Adipocyte (in vitro differentiated cells): ENCODE results near the gene LAT.
"Not testable (repeated sequence)": the region's sequence is repeated elsewhere in the genome, so short reads cannot be mapped to it uniquely, and the experiment has no call there.

ENCODE experiments used
- DNase-seq: peaks from one replicate; pipeline ENCODE4 v3.0.0-alpha.2; 2015; ENCODE audit warnings: low read depth
- H3K27me3 ChIP-seq: replicated peaks from 2 replicates; pipeline ENCODE4 v1.7.0; 2013; ENCODE audit warnings: mild to moderate bottlenecking, low read length, moderate library complexity; ENCODE audit not compliant: control insufficient read depth, insufficient read depth
- H3K36me3 ChIP-seq: 2 replicates; pipeline ENCODE4 v1.7.0; 2013; ENCODE audit warnings: low read length, mild to moderate bottlenecking, moderate library complexity; ENCODE audit not compliant: control insufficient read depth, insufficient read depth, severe bottlenecking
- H3K4me1 ChIP-seq: 2 replicates; pipeline ENCODE4 v1.7.0; 2013; ENCODE audit warnings: mild to moderate bottlenecking, low read length, moderate library complexity; ENCODE audit not compliant: control insufficient read depth, insufficient read depth
- H3K4me3 ChIP-seq: 2 replicates; pipeline ENCODE4 v1.7.0; 2013; ENCODE audit warnings: mild to moderate bottlenecking, low read length, moderate library complexity
- H3K9ac ChIP-seq: 2 replicates; pipeline ENCODE4 v1.7.0; 2013; ENCODE audit warnings: mild to moderate bottlenecking, low read length, moderate library complexity
- H3K9me3 ChIP-seq: 2 replicates; pipeline ENCODE4 v1.7.0; 2013; ENCODE audit warnings: mild to moderate bottlenecking, low read length, moderate library complexity; ENCODE audit not compliant: control insufficient read depth

The LAT gene

GRCh38 chr16:28990375-28991040 is 5.7 kb downstream of the LAT start:
- Histone ChIP-seq H3K9ac (no peak overlapping the region), H3K36me3 (peaks cover 19% of the 10 kb centered on the region), H3K4me3 (no peak overlapping the region), H3K9me3 (peaks cover 9% of the 10 kb centered on the region), H3K4me1 (no peaks in the 10 kb centered on the region), H3K27me3 (no peaks in the 10 kb centered on the region)
- no peak for DNase-seq

GRCh38 chr16:28991687-28992086 is 6.8 kb downstream of the LAT start:
- Histone ChIP-seq H3K4me1 (no peaks in the 10 kb centered on the region), H3K36me3 (peaks cover 9% of the 10 kb centered on the region), H3K9ac (no peak overlapping the region), H3K4me3 (no peak overlapping the region), H3K9me3 (peaks cover 9% of the 10 kb centered on the region), H3K27me3 (no peaks in the 10 kb centered on the region)
- DNase-seq, result no peak

GRCh38 chr16:28992496-28992895 is 7.6 kb downstream of the LAT start:
- DNase-seq, result no peak
- Histone ChIP-seq H3K4me1 (no peaks in the 10 kb centered on the region), H3K4me3 (no peak overlapping the region), H3K9me3 (peaks cover under 1% of the 10 kb centered on the region), H3K9ac (no peak overlapping the region), H3K36me3 (peaks cover 1% of the 10 kb centered on the region), H3K27me3 (no peaks in the 10 kb centered on the region)

- Histone ChIP-seq H3K4me1 (no peaks in the 10 kb centered on the region), H3K36me3 (no peaks in the 10 kb centered on the region), H3K9me3 (no peaks in the 10 kb centered on the region), H3K9ac (no peak overlapping the region), H3K27me3 (peaks cover 10% of the 10 kb centered on the region), H3K4me3 (no peak overlapping the region)
- no peak for DNase-seq
Observed at GRCh38 chr16:28998837-28999236, 14.0 kb downstream of the LAT start.

GRCh38 chr16:28999577-28999976 is 14.7 kb downstream of the LAT start:
- no peaks in the 10 kb centered on the region for H3K4me1 ChIP-seq
- no peaks in the 10 kb centered on the region for H3K9me3 ChIP-seq
- no peak overlapping the region for H3K9ac ChIP-seq
- H3K4me3 ChIP-seq, result no peak overlapping the region
- peaks cover 10% of the 10 kb centered on the region for H3K27me3 ChIP-seq
- no peaks in the 10 kb centered on the region for H3K36me3 ChIP-seq
- DNase-seq, result no peak

- Histone ChIP-seq H3K4me3 (no peak overlapping the region), H3K9me3 (no peaks in the 10 kb centered on the region), H3K9ac (no peak overlapping the region), H3K27me3 (peaks cover 10% of the 10 kb centered on the region), H3K4me1 (no peaks in the 10 kb centered on the region), H3K36me3 (no peaks in the 10 kb centered on the region)
- no peak for DNase-seq
Observed at GRCh38 chr16:29000019-29000418, 15.2 kb downstream of the LAT start.

- not testable (repeated sequence) for H3K9me3 ChIP-seq, H3K4me1 ChIP-seq, H3K36me3 ChIP-seq, DNase-seq, H3K9ac ChIP-seq, H3K4me3 ChIP-seq
- peaks cover 11% of the 10 kb centered on the region for H3K27me3 ChIP-seq
Observed at GRCh38 chr16:29004496-29005139, 19.8 kb downstream of the LAT start.

- no peaks in the 10 kb centered on the region for H3K36me3 ChIP-seq
- no peak for DNase-seq
- H3K4me3 ChIP-seq, result no peak overlapping the region
- H3K4me1 ChIP-seq, result peaks cover 8% of the 10 kb centered on the region
- H3K27me3 ChIP-seq, result peaks cover 11% of the 10 kb centered on the region
- H3K9me3 ChIP-seq, result no peaks in the 10 kb centered on the region
- H3K9ac ChIP-seq, result no peak overlapping the region
Observed at GRCh38 chr16:29007730-29008593, 23.1 kb downstream of the LAT start.

GRCh38 chr16:29009050-29009837 is 24.4 kb downstream of the LAT start:
- DNase-seq, result no peak
- no peak overlapping the region for H3K9ac ChIP-seq
- no peaks in the 10 kb centered on the region for H3K9me3 ChIP-seq
- peaks cover 11% of the 10 kb centered on the region for H3K27me3 ChIP-seq
- no peak overlapping the region for H3K4me3 ChIP-seq
- peaks cover 13% of the 10 kb centered on the region for H3K4me1 ChIP-seq
- no peaks in the 10 kb centered on the region for H3K36me3 ChIP-seq

GRCh38 chr16:29009838-29010166 is 24.9 kb downstream of the LAT start:
- Histone ChIP-seq H3K4me1 (peaks cover 13% of the 10 kb centered on the region), H3K9ac (no peak overlapping the region), H3K4me3 (no peak overlapping the region), H3K9me3 (no peaks in the 10 kb centered on the region), H3K36me3 (no peaks in the 10 kb centered on the region), H3K27me3 (peaks cover 11% of the 10 kb centered on the region)
- no peak for DNase-seq

- DNase-seq, result no peak
- H3K27me3 ChIP-seq, result peaks cover 5% of the 10 kb centered on the region
- no peaks in the 10 kb centered on the region for H3K9me3 ChIP-seq
- H3K36me3 ChIP-seq, result no peaks in the 10 kb centered on the region
- H3K9ac ChIP-seq, result no peak overlapping the region
- H3K4me1 ChIP-seq, result peaks cover 13% of the 10 kb centered on the region
- H3K4me3 ChIP-seq, result no peak overlapping the region
Observed at GRCh38 chr16:29011112-29011511, 26.3 kb downstream of the LAT start.
